DMS153 (cell line): ENCODE results near the gene FBXL2.
"Not testable (repeated sequence)": the region's sequence is repeated elsewhere in the genome, so short reads cannot be mapped to it uniquely, and the experiment has no call there.

Experiments used
- DNase-seq: peaks from one replicate; lab custom pipeline; 2025; lab: John Stamatoyannopoulos, UW

FBXL2 gene

GRCh38 chr3:33429306-33429705 lies 152.1 kb downstream of the FBXL2 start:
- not testable (repeated sequence) for DNase-seq

- DNase-seq, result no peak
Observed at GRCh38 chr3:33430061-33430460, 152.8 kb downstream of the FBXL2 start.

- no peak for DNase-seq
Observed at GRCh38 chr3:33430571-33430970, 153.3 kb downstream of the FBXL2 start.

GRCh38 chr3:33433843-33434242 lies 156.6 kb downstream of the FBXL2 start:
- no peak for DNase-seq
